ENCODE results near the gene SLC9A3.

SLC9A3 gene

DNA sequence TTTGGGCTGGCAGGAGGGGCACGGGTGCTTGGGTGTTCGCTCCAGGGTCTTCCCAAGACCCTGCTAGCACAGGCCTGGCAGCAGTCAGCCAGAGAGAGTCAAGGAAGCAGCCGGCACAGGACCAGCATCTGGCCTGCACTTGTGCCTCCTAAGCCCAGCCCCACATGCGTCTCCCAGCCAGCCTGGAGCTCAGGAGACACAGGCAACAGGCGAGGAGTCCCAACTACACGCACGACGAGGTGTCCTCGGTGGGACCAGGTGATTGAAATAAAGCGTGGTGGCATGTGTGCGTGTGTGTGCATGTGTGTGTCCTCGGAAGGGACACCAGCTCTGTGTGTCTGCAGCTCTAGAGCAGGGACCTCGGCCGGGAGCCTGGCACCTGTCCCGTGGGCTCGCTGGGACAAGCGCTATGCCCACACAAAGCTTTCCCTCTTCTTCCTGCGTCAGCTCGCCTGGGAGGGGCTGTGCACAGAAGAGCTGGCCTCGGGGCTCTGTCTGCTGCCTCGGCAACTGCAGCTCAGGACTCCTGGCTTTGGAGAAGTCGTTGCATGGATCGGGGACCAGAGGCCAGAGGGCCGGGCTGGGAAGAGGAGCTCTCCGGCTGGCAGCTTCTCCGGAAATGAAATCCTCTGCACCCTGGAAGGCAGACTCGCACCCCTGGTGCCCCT is 14.7 kb upstream of the SLC9A3 start:
- no peak for DNase-seq (ENCODE audit: low read depth)

- no peak for DNase-seq (ENCODE audit: low read depth)
These were observed 14.1 kb upstream of the SLC9A3 start for GRCh38 chr5:538271-538771.

GRCh38 chr5:537621-538071 is 13.4 kb upstream of the SLC9A3 start:
- DNase-seq (ENCODE audit: low read depth), result no peak

- DNase-seq (ENCODE audit: low read depth), result no peak
These were observed 12.8 kb upstream of the SLC9A3 start for GRCh38 chr5:537098-537497.

DNA sequence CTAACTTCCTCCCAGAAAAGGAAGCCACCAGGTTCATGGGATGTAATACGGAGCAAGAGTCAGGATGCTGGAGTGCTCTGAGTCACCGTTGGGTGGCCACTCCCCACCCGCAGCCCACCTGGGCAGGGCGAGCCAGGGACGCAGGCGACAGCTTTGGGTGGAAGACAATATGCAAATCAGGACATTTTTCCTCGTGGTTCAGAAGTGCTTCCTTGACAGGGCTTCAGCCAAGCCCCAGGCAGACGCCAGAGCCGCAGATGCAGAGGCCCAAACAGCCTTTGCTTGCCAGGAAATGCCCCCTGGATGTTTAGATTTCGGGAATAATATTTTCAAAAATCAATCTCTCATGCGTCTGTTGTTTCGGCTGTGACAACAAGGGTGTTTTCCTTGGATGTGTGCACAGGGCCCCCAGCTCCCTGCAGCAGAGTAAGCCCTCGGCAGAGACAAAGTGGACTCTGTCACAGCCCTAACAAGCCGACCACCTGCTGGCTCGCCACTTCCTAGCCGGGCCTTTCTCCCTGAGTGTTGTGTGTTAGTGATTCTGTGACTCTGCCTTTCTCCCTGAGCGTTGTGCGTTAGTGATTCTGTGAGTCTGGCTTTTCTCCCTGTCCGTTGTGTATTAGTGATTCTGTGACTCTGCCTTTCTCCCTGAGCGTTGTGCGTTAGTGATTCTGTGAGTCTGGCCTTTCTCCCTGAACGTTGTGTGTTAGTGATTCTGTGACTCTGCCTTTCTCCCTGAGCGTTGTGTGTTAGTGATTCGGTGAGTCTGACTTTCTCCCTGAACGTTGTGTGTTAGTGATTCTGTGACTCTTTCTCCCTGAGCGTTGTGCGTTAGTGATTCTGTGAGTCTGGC is 11.8 kb upstream of the SLC9A3 start:
- DNase-seq (ENCODE audit: low read depth), result no peak

- no peak for DNase-seq (ENCODE audit: low read depth)
These were observed 10.8 kb upstream of the SLC9A3 start for GRCh38 chr5:534743-535671.

GRCh38 chr5:533955-534742 is 9.9 kb upstream of the SLC9A3 start:
- no peak for DNase-seq (ENCODE audit: low read depth)

GRCh38 chr5:533243-533954 is 9.2 kb upstream of the SLC9A3 start:
- DNase-seq (ENCODE audit: low read depth), result no peak

GRCh38 chr5:532521-533242 is 8.4 kb upstream of the SLC9A3 start:
- no peak for DNase-seq (ENCODE audit: low read depth)

DNA sequence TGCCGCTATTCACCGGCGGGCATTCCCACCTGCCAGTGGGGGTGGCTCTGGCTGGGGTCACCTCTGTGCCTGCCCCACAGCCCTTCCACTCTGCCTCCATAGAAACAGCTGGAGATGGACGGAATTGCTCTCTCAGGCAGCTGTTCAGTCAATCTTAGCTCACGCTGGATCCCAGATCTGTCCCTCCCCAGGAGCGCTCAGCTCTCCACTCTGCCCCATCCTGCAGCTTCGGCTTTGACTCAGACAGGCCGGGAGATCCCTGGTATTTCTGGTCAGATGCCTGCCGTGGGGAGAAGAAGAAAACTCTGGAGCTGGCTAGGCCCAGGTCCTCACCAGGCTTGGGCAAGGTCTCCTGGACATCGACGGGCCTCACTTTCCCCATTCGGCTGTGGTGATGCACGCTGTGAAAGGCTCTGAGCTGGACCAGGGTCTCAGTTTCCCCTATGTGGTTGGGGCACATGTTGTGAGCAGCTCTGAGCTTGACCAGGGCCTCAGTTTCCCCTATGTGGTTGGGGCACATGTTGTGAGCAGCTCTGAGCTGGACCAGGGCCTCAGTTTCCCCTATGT is 7.6 kb upstream of the SLC9A3 start:
- no peak for DNase-seq (ENCODE audit: low read depth)

- no peak for DNase-seq (ENCODE audit: low read depth)
These were observed 7.0 kb upstream of the SLC9A3 start for GRCh38 chr5:531101-531748.

DNA sequence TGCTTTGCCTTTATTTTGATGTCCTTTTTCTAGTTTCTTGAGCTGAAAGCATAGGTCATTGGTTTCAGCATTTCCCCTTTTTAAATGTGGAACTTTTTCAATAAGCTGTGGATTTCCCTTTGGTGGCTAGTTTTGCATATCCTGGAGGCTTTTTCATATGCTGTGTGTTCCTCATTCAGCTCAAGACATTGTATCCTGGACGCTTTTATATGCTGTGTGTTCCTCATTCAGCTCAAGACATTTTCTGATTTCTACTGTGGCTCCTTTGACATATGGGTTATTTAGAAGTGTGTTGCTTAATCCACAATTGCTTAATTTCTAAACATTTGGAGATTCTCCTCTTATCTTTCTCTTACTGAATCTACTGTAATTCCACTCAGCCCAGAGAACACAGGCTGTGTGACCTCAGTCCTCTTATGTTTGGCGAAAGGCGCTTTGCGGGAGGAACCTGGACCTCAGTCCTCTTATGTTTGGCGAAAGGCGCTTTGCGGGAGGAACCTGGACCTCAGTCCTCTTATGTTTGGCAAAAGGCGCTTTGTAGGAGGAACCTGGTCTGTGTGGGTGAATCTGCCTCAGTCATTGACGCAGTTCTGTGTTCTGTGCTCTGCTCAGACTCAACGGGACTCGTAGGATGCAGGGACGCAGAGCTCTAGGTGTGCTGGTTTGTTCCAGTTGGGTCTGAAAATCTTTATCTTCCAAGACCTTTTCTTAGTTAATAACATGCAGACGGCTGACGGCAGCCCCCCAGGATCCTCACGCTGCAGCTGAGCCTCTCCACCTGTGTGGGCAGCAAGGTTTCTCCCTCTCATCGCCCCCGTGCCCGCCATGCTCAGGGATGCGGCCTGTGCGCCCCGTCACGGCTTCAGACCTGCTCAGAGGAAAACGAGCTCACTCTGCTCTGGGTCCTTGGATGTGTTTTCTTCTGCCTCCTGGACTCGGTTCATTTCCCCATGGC is 6.0 kb upstream of the SLC9A3 start:
- no peak for DNase-seq (ENCODE audit: low read depth)

DNA sequence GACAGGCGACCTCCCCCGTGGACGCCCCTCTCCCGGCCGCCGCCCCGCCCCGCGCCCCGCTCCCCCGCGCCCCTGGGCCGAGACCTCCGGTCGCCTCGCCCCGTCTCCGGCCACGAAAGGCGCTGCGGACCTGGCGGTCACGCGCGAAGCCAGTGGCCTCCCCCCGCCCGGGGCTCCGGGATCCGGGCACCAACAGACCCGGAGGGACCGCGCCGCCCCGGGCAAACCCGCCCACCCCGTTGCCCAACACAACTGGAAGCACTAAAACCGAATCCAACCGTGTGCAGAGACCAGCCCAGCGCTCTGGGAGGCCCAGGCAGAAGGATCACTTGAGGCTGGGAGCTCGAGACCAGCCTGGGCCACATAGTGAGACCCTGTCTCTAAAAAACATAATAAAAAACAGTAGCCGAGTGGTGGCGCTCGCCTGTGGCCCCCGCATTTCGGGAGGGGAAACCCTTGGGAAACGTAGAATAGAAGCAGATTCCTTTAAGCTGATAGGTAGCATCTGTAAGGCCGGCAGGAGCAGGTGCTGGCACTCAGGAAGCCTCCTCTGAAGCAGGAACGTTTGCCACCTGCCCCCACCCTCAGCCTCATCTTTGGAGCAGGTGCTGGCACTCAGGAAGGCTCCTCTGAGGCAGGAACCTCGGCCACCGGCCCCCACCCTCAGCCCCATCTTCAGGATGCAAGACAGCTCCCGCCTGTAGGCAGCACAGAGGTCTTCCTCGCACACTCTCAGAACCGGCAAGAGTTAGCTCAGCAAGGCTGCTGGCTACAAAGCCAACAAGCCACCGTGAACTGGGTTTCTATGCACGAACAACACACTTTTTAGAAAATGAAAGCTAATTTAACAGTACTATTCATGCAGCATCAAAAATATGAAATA is 4.6 kb upstream of the SLC9A3 start:
- no peak for DNase-seq (ENCODE audit: low read depth)

DNA sequence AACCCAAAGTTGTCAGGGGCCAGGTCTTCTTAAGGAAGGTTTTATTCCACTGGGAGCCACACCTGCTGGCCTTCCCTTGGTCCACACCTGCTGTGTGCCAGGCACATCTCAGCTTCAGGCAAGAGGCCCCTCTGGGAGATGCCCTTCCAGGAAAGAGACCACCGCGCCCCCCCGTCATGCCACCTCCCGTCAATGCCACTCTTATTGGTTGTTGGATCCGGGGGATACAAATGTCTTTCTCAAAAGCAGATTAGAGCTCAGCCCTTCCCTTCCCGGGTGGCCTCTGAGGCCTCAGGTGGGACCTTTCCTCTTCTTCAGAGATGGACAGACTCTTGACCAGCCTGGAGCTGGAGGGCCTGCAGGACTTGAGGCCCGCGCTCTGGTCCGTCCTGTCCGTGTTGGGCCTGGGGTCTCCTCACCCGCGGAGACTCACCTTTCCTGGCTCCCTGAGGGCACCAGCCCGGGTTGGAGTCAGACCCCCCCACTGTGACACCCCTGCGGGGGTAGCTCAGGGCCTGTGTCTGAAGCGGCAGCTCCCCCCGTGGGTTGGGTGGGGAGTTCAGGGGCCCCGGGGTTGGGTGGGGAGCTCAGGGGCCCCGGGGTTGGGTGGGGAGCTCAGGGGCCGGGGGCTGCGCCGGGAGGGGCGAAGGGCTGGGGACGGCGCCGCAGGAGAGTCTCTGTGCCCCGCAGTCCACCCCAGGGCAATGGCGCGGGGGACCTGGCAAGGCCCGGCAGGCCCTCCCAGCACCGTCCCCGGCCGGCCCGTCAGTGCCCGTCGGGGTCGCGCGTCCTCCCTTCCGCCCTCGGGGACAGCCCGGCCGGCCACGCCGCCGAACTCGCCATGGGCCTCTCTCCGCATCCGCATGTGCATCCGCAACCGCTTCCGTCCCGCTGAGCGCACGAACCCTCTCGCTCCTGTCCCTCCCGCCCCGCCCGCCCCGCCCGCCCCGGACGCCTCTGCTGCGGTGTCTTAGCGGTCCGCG is 3.7 kb upstream of the SLC9A3 start:
- peak; percentile 75 for DNase-seq (ENCODE audit: low read depth)

- no peak for DNase-seq (ENCODE audit: low read depth)
These were observed 2.3 kb upstream of the SLC9A3 start for GRCh38 chr5:526456-527088.

Measured in CMK (cell line).